HTERT RPE-1 (cell line): Measurements from ENCODE around the gene MUL1.

ENCODE experiments used
- in situ Hi-C: fragments of 300-500 bp; cut with MboI; formaldehyde crosslinking; loops from 4 replicates; pipeline ENCODE4 v1.14.3; 2020; ENCODE audit warnings: low sequenced_read_pairs

The MUL1 gene

GRCh38 chr1:20507564-20508410, at the start of gene MUL1:
Gene MUL1, minus strand, starts transcription at chr1:20508151. Its CDS starts 127 bp downstream, at chr1:20508024.
- in situ Hi-C loops = no loop called here

- in situ Hi-C loops = no loop called here
These were observed 47.8 kb upstream of the MUL1 start for GRCh38 chr1:20555758-20556120.

- in situ Hi-C loops = no loop called here
These were observed 47.2 kb upstream of the MUL1 start for GRCh38 chr1:20555025-20555757.

- in situ Hi-C loops = no loop called here
These were observed 44.9 kb upstream of the MUL1 start for GRCh38 chr1:20552728-20553445.

GRCh38 chr1:20551945-20552727, 44.2 kb upstream of the MUL1 start, which contains the start of gene FAM43B:
Gene FAM43B, plus strand, starts transcription at chr1:20552573. Its CDS starts 401 bp downstream, at chr1:20552974.
- in situ Hi-C loops = no loop called here

- in situ Hi-C loops = no loop called here
These were observed 43.2 kb upstream of the MUL1 start for GRCh38 chr1:20551161-20551560.

GRCh38 chr1:20546637-20547036, 38.7 kb upstream of the MUL1 start:
- in situ Hi-C loops = loop anchor here (25.0 kb wide), 1 partner anchor 91 kb away; the partner anchor contains the start of gene PINK1

- in situ Hi-C loops = loop anchor here (25.0 kb wide), 1 partner anchor 97 kb away; the partner anchor contains the start of gene PINK1
These were observed 32.3 kb upstream of the MUL1 start for GRCh38 chr1:20540281-20540680.

- in situ Hi-C loops = loop anchor here (25.0 kb wide), 1 partner anchor 98 kb away; the partner anchor contains the start of gene PINK1
These were observed 31.0 kb upstream of the MUL1 start for GRCh38 chr1:20538760-20539551.

- in situ Hi-C loops = loop anchor here (25.0 kb wide), 1 partner anchor 99 kb away; the partner anchor contains the start of gene PINK1
These were observed 30.3 kb upstream of the MUL1 start for GRCh38 chr1:20538227-20538626.

- in situ Hi-C loops = loop anchor here (25.0 kb wide), 1 partner anchor 102 kb away; the partner anchor contains the start of gene PINK1
These were observed 26.9 kb upstream of the MUL1 start for GRCh38 chr1:20534659-20535417.

- in situ Hi-C loops = loop anchor here (25.0 kb wide), 1 partner anchor 104 kb away; the partner anchor contains the start of gene PINK1
These were observed 25.7 kb upstream of the MUL1 start for GRCh38 chr1:20533635-20534034.

GRCh38 chr1:20530901-20531300, 22.9 kb upstream of the MUL1 start:
- in situ Hi-C loops = loop anchor here (25.0 kb wide), 1 partner anchor 106 kb away; the partner anchor contains the start of gene PINK1

GRCh38 chr1:20530306-20530705, 22.4 kb upstream of the MUL1 start:
- in situ Hi-C loops = loop anchor here (25.0 kb wide), 1 partner anchor 107 kb away; the partner anchor contains the start of gene PINK1

- in situ Hi-C loops = loop anchor here (25.0 kb wide), 1 partner anchor 109 kb away; the partner anchor contains the start of gene PINK1
These were observed 20.3 kb upstream of the MUL1 start for GRCh38 chr1:20528221-20528620.

- in situ Hi-C loops = loop anchor here (25.0 kb wide), 1 partner anchor 111 kb away; the partner anchor contains the start of gene PINK1
These were observed 18.3 kb upstream of the MUL1 start for GRCh38 chr1:20526267-20526666.

- in situ Hi-C loops = no loop called here
These were observed 14.3 kb upstream of the MUL1 start for GRCh38 chr1:20521960-20522861.
